SK-N-SH treated with all-trans-retinoic acid at 6 μM for 48 hours (cell line): ENCODE measurements around the gene RGS9.

ENCODE experiments used
- ATAC-seq: fragments of 200-7000 bp; cut with Tn5 transposase; 3 replicates; pipeline ENCODE4 v1.9.1; 2020; ENCODE audit warnings: mild to moderate bottlenecking, moderate library complexity
- ARNTL ChIP-seq: fragments of 450-650 bp; formaldehyde crosslinking; IDR thresholded peaks from 2 replicates; pipeline ENCODE4 v1.5.0; 2020; ENCODE audit warnings: low read depth, mild to moderate bottlenecking, moderate library complexity, borderline replicate concordance
- BACH2 ChIP-seq: fragments of 250-450 bp; sonication (Bioruptor Pico); IDR thresholded peaks from 2 replicates; pipeline ENCODE4 v1.9.0; 2021; ENCODE audit warnings: mild to moderate bottlenecking, borderline replicate concordance
- CSDC2 ChIP-seq: fragments of 250-450 bp; sonication (Bioruptor Pico); IDR thresholded peaks from 2 replicates; pipeline ENCODE4 v1.5.0; 2020; ENCODE audit warnings: mild to moderate bottlenecking, moderate library complexity
- ESRRG ChIP-seq: fragments of 250-450 bp; sonication (Bioruptor Pico); IDR thresholded peaks from 2 replicates; pipeline ENCODE4 v1.6.1; 2021; ENCODE audit warnings: mild to moderate bottlenecking
- GLIS3 ChIP-seq: fragments of 250-450 bp; sonication (Bioruptor Pico); IDR thresholded peaks from 2 replicates; pipeline ENCODE4 v1.5.0; 2020; ENCODE audit warnings: mild to moderate bottlenecking, moderate library complexity
- ISL1 ChIP-seq: fragments of 250-450 bp; sonication (Bioruptor Pico); IDR thresholded peaks from 2 replicates; pipeline ENCODE4 v2.1.2; 2022; ENCODE audit warnings: mild to moderate bottlenecking, moderate library complexity
- OSR1 ChIP-seq: fragments of 250-450 bp; sonication (Bioruptor Pico); IDR thresholded peaks from 2 replicates; pipeline ENCODE4 v1.8.0; 2022; ENCODE audit warnings: moderate library complexity, mild to moderate bottlenecking, inconsistent platforms
- PPARA ChIP-seq: fragments of 250-450 bp; sonication (Bioruptor Pico); IDR thresholded peaks from 2 replicates; pipeline ENCODE4 v1.5.0; 2020; ENCODE audit warnings: mild to moderate bottlenecking, borderline replicate concordance
- SNAI2 ChIP-seq: fragments of 250-450 bp; sonication (Bioruptor Pico); IDR thresholded peaks from 2 replicates; pipeline ENCODE4 v1.5.0; 2020; ENCODE audit warnings: mild to moderate bottlenecking, moderate library complexity
- TCF4 ChIP-seq: fragments of 250-450 bp; sonication (Bioruptor Pico); IDR thresholded peaks from 2 replicates; pipeline ENCODE4 v1.8.0; 2021; ENCODE audit warnings: mild to moderate bottlenecking, moderate library complexity, borderline replicate concordance
- TOX ChIP-seq: fragments of 250-450 bp; sonication (Bioruptor Pico); IDR thresholded peaks from 2 replicates; pipeline ENCODE4 v1.8.0; 2021; ENCODE audit warnings: mild to moderate bottlenecking, moderate library complexity, borderline replicate concordance
- TSHZ2 ChIP-seq: fragments of 250-450 bp; sonication (Bioruptor Pico); IDR thresholded peaks from 2 replicates; pipeline ENCODE4 v1.5.0; 2020; ENCODE audit warnings: mild to moderate bottlenecking, moderate library complexity
- ZC3H10 ChIP-seq: fragments of 250-450 bp; sonication (Bioruptor Pico); IDR thresholded peaks from 2 replicates; pipeline ENCODE4 v1.5.1; 2021; ENCODE audit warnings: mild to moderate bottlenecking, moderate library complexity
- ZFP3 ChIP-seq: fragments of 250-450 bp; sonication (Bioruptor Pico); IDR thresholded peaks from 2 replicates; pipeline ENCODE4 v1.5.0; 2020; ENCODE audit warnings: mild to moderate bottlenecking, moderate library complexity
- ZFP30 ChIP-seq: fragments of 450-650 bp; formaldehyde crosslinking; IDR thresholded peaks from 2 replicates; pipeline ENCODE4 v1.5.0; 2022; ENCODE audit warnings: mild to moderate bottlenecking, moderate library complexity
- ZNF565 ChIP-seq: fragments of 450-650 bp; formaldehyde crosslinking; conservative IDR thresholded peaks from 2 replicates; pipeline ENCODE4 v1.5.0; 2020; ENCODE audit warnings: low read depth, mild to moderate bottlenecking, moderate library complexity
- ZNF70 ChIP-seq: fragments of 450-650 bp; formaldehyde crosslinking; IDR thresholded peaks from 2 replicates; pipeline ENCODE4 v1.5.0; 2020; ENCODE audit warnings: mild to moderate bottlenecking, moderate library complexity
- ZNF8 ChIP-seq: fragments of 450-650 bp; formaldehyde crosslinking; IDR thresholded peaks from 2 replicates; pipeline ENCODE4 v1.5.0; 2020; ENCODE audit warnings: mild to moderate bottlenecking, moderate library complexity
- TF ChIP-seq, protein P1 (sequence below): fragments of 250-450 bp; sonication (Bioruptor Pico); IDR thresholded peaks from 2 replicates; pipeline ENCODE4 v1.8.0; 2021; ENCODE audit warnings: low read depth, mild to moderate bottlenecking, moderate library complexity, borderline replicate concordance
- TF ChIP-seq, protein P2 (sequence below): fragments of 250-450 bp; sonication (Bioruptor Pico); IDR thresholded peaks from 2 replicates; pipeline ENCODE4 v1.5.1; 2020; ENCODE audit warnings: low read depth, mild to moderate bottlenecking, moderate library complexity
- TF ChIP-seq, protein P3 (sequence below): fragments of 250-450 bp; sonication (Bioruptor Pico); IDR thresholded peaks from 2 replicates; pipeline ENCODE4 v1.8.0; 2020; ENCODE audit warnings: mild to moderate bottlenecking, moderate library complexity, borderline replicate concordance

The RGS9 gene

GRCh38 chr17:65099941-65100315, 37.2 kb upstream of the RGS9 start:
- peak; percentile 2 for ATAC-seq

GRCh38 chr17:65100316-65101140, 36.6 kb upstream of the RGS9 start:
- TF ChIP-seq CSDC2 (CRISPR knock-in tag), result no peak
- TF ChIP-seq ZNF70 (CRISPR knock-in tag), result no peak
- TF ChIP-seq BACH2, result no peak
- TF ChIP-seq TCF4 (CRISPR knock-in tag), result no peak
- TF ChIP-seq TSHZ2 (CRISPR knock-in tag), result no peak
- TF ChIP-seq ZC3H10 (CRISPR knock-in tag), result no peak
- no peak for TF ChIP-seq PPARA
- TF ChIP-seq SNAI2, result no peak
- no peak for TF ChIP-seq ZFP3 (CRISPR knock-in tag)
- TF ChIP-seq GLIS3 (CRISPR knock-in tag), result no peak
- TF ChIP-seq, protein P1, sequence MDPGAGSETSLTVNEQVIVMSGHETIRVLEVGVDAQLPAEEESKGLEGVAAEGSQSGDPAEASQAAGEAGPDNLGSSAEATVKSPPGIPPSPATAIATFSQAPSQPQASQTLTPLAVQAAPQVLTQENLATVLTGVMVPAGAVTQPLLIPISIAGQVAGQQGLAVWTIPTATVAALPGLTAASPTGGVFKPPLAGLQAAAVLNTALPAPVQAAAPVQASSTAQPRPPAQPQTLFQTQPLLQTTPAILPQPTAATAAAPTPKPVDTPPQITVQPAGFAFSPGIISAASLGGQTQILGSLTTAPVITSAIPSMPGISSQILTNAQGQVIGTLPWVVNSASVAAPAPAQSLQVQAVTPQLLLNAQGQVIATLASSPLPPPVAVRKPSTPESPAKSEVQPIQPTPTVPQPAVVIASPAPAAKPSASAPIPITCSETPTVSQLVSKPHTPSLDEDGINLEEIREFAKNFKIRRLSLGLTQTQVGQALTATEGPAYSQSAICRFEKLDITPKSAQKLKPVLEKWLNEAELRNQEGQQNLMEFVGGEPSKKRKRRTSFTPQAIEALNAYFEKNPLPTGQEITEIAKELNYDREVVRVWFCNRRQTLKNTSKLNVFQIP (CRISPR knock-in tag), result no peak
- no peak for TF ChIP-seq ZNF565 (CRISPR knock-in tag)
- no peak for TF ChIP-seq TOX
- TF ChIP-seq ISL1 (CRISPR knock-in tag), result no peak
- no peak for TF ChIP-seq ZNF8 (CRISPR knock-in tag)
- peak; percentile 96 for ATAC-seq

More at GRCh38 chr17:65099941-65100315, 37.2 kb upstream of the RGS9 start:
- no peak for TF ChIP-seq ESRRG
- TF ChIP-seq, protein P2, sequence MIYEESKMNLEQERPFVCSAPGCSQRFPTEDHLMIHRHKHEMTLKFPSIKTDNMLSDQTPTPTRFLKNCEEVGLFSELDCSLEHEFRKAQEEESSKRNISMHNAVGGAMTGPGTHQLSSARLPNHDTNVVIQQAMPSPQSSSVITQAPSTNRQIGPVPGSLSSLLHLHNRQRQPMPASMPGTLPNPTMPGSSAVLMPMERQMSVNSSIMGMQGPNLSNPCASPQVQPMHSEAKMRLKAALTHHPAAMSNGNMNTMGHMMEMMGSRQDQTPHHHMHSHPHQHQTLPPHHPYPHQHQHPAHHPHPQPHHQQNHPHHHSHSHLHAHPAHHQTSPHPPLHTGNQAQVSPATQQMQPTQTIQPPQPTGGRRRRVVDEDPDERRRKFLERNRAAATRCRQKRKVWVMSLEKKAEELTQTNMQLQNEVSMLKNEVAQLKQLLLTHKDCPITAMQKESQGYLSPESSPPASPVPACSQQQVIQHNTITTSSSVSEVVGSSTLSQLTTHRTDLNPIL (CRISPR knock-in tag), result no peak
- no peak for TF ChIP-seq CSDC2 (CRISPR knock-in tag)
- TF ChIP-seq TSHZ2 (CRISPR knock-in tag), result no peak
- TF ChIP-seq ZNF70 (CRISPR knock-in tag), result no peak
- TF ChIP-seq ARNTL (CRISPR knock-in tag), result no peak
- no peak for TF ChIP-seq PPARA
- TF ChIP-seq ZC3H10 (CRISPR knock-in tag), result no peak
- TF ChIP-seq BACH2, result no peak
- TF ChIP-seq GLIS3 (CRISPR knock-in tag), result no peak
- no peak for TF ChIP-seq ZFP3 (CRISPR knock-in tag)
- TF ChIP-seq SNAI2, result no peak
- no peak for TF ChIP-seq ZFP30
- TF ChIP-seq, protein P3, sequence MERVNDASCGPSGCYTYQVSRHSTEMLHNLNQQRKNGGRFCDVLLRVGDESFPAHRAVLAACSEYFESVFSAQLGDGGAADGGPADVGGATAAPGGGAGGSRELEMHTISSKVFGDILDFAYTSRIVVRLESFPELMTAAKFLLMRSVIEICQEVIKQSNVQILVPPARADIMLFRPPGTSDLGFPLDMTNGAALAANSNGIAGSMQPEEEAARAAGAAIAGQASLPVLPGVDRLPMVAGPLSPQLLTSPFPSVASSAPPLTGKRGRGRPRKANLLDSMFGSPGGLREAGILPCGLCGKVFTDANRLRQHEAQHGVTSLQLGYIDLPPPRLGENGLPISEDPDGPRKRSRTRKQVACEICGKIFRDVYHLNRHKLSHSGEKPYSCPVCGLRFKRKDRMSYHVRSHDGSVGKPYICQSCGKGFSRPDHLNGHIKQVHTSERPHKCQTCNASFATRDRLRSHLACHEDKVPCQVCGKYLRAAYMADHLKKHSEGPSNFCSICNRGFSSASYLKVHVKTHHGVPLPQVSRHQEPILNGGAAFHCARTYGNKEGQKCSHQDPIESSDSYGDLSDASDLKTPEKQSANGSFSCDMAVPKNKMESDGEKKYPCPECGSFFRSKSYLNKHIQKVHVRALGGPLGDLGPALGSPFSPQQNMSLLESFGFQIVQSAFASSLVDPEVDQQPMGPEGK (CRISPR knock-in tag), result no peak
- TF ChIP-seq TOX, result no peak
- TF ChIP-seq ISL1 (CRISPR knock-in tag), result no peak
- no peak for TF ChIP-seq OSR1 (CRISPR knock-in tag)
- TF ChIP-seq, all 23 proteins: peak for 0
